Measurements from ENCODE around the gene FCRL4.

Gene FCRL4

DNA sequence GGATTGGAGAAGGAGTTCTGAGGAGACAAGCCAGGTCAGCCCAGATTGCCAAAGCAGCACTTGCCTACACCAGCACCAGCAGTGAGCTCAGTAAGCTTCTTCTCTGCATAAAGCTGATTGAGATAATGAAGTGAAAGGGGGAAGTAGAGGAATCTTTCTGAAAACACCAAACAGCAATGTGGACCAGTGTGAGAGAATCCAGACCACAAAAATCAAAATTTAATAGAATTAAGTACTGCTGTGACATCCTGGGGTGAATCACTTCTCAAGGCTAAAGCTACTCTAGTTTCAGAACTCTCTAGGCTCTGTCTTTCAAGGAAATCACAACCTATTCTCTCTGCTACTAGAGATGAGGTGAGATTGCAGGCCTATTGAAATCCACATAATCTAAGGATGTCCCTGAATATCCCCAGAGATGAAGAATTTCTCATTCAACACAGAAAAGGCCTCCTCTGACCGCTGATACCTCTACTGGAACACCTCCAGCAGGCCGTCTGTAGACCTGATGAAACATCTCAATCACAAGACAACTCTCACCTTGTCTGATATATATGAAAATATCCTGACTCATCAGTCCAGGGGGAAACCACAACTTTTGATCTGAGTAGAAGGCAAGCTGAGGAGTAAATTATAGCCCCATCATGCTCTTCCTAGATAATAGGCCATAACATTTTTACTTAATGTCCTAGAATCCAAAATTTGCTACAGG, at the start of gene FCRL4:
FCRL4 (minus strand) TSS at position 127 of the 709 bp plus-strand sequence. CDS start 141 bp downstream, outside the sequence.
- no peak for DNase-seq

DNA sequence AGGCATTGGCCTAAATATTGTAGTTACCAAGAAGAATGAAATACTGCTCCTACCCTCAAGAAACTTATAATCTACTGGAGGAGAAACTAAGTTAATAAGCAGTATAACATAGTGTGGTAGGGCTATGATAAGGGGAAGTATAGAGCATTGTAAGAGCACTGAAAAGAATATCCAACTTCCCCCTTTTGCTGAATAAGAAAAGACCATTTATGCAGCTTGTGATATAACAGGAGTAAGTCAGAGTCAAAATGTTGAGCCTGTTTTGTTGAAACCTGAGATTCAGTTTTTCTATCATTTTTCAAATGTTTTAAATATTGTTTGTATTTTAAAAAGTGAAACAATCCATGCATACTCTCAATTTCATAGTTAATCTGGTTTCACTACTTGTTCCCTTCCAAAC, 48.3 kb upstream of the FCRL4 start:
- DNase-seq, result no peak

DNA sequence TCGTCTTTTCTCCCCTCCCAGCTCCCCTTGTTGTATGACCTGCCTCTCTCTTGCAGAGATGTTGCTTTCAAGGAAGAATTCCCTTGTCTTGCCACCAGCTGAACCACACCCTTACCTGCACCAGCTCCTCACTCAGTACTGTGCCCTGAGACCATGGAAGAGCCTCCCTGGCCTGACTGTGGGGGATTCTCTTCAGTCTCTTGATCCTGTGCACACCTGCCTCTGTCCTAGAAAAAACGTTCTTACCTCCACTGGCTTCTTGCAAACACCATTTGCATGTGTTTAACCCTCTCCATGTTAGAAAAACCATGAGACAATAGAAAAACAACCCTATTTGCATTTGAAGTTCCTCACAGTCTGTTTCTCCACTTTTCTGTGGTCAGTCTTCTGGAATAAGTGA, 43.3 kb upstream of the FCRL4 start:
- no peak for DNase-seq

DNA sequence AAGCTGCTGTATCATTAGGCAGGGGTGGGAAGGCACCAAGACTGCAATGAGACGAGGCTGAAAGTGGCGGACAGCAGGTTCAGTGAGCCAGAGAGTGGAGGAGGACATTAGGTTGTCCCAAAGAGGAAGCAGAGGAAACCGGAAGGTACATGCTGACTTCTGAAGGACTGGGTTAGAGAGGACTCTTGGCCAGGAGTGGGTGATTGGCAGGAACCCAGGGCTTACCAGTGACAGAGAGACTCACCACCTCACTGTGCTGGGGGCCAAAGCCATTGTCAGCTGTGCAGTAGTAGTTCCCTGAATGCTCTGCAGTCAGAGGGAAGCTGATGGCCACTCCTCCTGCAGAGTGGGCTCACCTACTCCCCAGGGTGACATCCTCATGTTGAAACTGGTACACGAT, 41.9 kb upstream of the FCRL4 start:
- no peak for DNase-seq

DNA sequence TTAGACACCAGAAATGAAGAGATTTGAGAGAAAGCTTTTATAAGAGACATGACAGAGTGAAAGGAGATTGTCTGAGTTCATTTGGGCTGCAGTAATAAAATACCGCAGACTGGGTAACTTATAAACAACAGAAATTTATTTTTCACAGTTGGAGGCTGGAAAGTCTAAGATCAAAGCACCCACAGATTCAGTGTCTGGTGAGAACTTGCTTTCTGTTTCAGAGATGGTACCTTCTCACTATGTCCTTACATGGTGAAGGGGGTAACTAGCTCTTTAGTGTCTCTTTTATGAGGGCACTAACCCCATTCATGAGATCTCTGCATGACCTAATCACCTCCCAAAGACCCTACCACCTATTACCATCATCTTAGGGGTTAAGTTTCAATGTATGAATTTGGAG, 30.9 kb upstream of the FCRL4 start:
- no peak for DNase-seq

DNA sequence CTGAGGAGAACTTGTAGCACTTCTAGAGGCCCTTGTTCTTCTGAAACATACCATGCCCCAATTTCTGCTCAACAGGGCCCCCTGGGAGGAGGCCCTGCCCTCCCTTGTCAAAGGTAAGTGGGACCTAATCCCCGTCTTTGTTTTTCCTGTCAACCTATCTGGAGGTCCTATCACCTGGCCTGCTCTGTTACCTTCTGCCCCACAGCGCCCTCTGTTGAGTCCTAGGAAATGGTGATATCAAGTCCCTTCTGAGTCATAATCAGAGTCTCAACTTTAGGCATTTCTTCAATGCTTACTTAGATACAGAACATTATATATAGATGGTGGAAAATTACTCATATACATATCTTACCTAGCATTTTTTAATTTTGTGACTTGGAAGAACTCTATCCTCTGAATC, 28.2 kb upstream of the FCRL4 start:
- DNase-seq, result no peak

DNA sequence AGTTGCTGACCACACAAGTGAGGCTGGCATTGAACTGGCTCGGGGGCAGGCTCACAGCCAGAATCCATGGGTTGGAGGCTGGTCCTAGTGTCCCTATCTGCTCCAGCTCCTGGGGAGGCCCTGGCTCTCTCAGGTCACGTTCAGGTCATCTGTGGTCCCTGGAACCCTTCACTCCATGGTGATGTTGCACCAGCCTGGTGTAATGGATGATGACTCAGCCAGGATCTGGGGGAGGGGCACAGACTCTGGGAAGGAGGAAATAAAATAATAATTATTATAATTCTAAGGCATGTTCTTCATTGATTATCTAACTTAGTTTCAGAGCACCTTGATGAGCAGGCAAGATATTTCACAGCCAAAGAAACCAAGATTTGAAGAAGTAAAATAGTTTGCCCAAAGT, 26.6 kb upstream of the FCRL4 start:
- DNase-seq, result no peak

DNA sequence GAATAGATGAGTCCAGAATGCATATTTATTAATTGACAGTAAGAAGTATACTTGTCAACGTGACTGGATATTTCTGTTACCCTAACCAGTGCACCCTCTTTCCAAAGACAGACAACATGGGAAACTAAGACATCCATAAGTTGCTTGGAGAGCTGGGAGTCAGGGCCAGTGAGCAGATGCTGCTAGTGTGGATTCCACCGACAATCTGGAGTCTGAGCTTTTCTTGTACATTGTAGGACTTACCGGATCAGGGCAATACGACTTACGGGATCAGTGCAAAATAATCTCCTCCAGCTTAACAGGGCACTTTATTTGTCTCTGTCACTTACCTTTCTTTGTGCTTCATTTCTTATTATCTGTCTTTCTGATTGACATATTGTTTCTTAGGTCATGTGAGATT, 24.6 kb upstream of the FCRL4 start:
- DNase-seq, result no peak

DNA sequence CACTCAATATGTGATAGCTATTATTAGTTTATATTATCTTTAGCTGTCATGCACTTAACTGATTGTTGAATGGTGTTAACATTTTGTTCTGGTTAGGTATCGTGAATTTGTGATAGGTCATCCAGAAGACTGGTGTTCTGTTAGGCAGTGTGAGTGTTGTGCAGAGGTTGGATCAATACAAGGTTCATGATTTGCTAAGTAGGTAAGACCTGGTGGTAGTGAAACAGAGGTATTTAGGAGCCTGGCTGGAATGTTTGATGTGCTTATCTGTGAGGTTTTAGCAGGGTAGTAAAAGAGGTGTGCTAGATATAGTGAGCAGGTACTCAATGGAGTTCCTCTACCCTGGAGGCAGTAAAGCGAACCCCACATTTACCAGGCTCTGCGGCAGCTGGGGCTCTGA, 20.3 kb upstream of the FCRL4 start:
- DNase-seq, result no peak

DNA sequence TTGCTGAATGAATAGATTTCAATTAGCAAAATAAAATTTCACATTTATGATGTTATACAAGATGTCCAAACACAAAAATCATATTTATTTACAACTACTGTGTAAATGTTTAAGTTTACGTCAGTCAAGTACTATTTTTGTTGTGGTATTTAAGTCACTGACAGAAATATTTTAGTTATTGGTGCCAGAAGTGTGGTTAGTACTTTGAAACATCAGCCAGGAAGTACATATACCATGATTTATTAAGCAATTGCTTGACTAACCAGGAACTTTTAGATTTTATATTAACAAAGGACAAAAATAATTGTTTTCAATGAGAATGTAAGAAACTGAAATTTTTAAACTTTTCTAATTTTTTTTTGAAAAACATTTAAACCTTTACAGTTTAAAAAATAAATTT, 2.4 kb upstream of the FCRL4 start:
- no peak for DNase-seq

DNA sequence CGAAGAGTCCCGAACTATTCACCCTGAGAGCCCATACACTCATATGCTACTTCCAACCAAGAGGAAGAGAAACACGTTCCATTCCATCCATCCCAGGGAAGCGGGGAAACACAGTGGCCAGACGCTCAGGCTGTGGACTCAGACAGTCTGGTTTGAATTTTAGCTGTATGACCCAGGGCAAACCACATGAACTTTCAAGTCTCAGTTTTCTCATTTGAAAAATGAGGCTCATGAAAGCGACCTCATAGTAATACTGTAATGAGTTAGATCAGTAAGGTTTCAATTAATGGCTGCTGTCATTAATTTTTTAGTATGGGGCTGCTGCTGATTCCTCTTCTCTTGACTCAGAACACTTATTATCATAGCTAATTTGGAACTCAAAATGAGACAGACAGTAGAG, 1.5 kb downstream of the FCRL4 start:
- no peak for DNase-seq

DNA sequence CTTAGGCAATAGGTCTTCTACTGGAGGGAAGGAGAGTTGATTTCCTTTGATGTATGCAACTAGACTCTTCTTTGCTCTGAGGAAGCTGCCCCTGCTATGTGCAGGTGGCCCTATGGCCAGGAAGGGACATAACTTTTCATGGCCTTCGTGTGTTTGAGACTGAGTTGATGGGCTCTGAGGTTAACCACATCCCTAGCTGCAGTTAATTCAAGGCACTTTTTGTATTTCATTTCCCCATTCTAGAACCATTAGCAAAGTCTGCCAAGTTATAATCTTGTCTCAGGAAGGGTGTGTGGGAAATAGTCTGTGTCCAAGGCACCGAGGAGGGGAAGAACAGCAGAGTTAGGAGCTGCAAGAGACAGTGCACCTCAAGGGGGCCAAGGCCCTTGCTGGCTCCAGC, 2.5 kb downstream of the FCRL4 start:
- DNase-seq, result no peak

DNA sequence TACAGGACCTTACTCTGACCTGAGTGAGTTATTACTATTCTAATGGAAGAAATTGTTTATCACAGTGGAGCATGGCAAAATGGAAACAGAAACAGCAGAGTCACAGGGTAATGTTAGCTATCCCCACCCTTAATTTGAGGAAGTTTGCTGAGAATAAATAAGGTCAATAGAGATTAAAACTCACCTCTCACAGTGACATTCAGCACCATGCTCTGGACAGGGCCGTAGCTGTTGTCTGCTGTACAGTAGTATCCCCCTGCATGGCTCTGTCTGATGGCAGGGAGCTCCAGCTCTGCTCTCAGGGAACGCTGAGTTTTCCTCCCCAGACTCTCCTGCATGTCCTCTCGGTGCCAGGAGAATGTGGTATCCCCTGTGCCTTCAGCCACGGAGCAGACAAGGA, 11.9 kb downstream of the FCRL4 start:
- DNase-seq, result no peak

DNA sequence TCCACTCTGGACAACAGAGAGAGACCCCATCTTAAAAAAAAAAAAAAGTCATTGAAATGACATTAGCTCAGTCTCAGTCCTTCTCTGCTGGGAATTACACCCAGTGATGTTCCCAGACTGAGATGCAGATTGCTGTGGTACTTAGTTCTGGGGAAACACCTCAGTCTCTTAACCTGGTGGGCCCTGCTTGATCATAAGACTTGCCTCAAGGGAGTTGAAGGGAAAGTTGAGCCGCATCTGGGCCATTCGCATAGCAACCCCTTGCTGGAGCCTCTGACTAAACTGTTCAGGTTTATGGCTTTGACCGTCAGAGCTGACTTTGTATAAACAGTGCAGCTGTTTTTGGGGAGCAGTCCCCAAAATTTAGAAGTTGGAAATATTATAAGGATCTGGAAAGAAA, 13.4 kb downstream of the FCRL4 start:
- DNase-seq, result no peak

DNA sequence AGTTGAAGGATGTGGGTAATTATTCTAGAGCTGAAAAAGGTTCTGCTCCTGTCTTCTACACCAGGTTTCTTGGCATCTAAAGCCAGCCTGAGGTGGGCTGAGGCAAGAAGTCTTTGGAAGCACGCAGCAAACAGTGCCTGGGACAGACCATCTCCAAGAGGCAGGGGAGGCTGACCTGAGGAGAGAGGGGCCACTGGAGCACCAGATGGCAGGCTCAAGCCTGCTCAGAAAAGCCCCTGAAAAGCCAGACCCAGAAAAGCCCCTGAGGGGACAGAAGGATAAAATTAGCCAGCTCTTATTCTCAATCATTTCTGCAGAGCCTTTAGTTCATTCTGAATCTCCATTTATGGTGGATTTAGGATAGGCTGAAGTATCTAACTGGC, 17.1 kb downstream of the FCRL4 start:
- DNase-seq, result no peak

DNA sequence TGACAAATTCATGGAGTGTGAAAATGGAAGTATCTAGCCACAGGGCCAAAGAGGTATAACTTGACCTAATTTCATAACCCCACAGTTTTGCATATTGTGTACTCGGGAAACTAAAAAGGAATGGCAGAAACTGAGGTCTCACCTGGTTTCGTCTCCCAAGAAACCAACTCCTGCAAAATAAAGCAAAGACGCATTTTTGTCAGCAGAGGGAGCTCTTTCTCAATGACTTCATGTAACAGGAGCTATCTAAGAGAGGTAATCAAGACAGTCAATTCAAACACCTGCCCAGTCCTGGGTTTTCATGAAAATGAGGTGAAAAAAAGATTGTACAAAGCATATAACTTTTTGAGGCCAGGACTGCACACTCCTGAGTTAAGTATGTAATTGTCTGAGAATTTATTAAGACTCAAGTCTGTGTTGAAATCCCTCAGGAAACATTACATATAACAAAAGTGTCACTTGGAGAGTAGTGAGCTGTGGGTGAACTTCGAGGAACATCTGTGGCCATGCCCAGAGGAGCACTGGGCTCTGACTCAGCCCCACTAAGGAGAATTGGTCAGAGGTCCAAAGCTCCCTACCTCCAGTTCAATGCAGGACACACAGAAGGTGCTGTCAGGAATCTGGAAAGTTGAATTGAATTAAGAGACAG, 17.6 kb downstream of the FCRL4 start:
- DNase-seq, result peak; percentile 10

DNA sequence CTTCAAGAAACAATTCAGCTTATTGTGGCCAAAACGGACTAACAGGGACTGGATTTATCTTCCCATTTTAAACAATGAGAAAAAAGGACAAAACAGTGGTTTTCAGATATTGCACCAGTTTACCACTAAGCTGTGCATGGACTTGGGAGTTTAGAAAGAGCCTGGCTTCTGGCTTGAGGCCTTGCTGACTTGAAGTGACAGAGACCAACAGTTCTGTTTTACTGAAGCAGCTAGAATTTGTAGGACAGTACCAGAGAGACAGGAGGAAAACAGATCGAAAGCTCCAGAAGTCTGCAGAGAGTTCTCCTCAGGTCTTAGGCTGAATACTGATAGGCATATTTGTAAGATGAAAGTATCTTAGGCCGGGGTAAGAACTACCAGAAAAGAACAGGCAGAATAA, 20.5 kb downstream of the FCRL4 start:
- DNase-seq, result no peak

DNA sequence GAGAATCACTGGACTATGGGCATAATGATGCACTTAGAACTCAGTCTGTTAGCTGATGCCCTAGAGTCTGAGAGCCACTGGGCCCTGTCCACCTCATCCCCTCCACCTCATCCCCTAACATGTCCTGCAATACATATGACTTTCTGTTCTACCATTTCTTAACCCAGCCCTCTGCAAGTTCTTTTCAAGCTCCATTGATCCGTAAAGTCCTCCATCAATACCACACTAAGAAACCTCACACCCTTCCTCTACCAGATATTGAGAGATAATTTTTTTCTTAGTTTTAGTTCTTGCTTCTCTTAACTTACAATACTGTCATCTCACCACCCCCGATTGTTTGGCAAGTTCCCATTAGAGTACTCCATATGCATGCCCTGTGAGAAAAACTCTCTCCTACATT, 22.1 kb downstream of the FCRL4 start:
- no peak for DNase-seq

DNA sequence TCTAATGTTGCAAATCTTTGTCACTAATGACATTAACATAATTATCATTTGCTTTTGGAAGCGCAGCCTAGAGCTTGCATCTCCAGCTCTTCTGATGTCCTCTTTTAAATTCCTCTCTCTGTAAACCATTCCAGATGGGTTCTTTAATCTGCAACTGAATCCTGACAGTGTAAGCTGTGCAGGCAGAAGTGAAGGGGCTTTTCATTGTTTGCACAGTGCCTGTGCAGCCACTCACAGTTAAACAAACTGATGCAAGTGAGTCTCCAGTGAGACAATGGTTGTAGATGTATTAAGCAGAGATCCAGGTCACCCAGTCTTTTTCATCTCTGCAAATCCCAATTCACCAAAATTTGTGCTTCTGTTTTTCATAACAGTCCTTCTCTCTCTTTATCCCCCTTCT, 23.0 kb downstream of the FCRL4 start:
- DNase-seq, result no peak

DNA sequence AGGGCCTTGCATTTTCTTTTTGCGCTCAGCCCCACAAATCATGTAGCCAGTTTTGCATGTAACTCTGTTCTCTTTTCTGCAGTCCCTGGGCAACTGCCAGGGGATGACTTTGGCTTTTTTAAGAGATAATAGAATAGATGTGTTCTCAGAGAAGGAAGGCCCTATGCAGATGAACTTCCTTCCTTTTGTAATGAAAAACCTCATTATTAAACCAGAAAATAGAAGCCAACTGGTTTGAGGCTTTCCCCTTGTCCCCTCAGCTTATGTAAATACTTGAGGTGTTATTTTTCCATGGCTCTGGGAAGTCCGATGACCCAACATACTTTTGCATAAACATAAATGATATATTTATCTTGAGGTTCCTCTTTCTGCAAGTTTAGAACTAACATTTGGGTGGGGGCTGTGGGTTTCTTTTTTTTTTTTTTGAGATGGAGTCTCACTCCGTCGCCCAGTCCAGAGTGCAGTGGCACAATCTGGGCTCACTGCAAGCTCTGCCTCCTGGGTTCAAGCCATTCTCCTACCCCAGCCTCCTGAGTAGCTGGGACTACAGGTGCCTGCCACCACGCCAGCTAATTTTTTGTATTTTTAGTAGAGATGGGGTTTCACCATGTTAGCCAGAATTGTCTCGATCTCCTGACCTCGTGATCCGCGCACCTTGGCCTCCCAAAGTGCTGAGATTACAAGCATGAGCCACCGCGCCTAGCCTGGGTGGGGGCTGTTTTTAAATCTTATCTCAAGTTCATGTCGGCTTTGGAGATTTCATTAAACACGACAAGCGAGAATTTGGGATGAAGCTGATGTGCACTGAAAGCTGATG, 31.2 kb downstream of the FCRL4 start:
- DNase-seq, result no peak

DNA sequence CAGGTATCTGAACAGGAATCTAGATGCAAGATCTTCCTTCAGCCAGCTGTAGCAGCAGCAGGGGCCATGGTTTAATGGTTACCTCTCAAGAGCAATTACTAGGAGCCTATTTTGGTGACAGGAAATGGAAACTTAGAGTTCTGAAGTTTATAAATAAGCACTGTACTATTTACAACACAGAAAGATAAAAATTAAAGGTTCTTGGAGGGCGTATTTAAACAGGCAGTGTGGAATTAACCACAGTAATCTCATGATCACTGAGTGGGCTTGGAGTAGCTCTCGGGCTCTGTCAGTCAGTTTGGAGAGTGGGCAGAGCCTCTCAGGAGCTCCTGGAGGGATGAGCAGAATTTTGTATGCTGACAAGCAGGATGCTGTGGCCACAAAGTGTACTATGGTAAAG, 35.4 kb downstream of the FCRL4 start:
- no peak for DNase-seq

DNA sequence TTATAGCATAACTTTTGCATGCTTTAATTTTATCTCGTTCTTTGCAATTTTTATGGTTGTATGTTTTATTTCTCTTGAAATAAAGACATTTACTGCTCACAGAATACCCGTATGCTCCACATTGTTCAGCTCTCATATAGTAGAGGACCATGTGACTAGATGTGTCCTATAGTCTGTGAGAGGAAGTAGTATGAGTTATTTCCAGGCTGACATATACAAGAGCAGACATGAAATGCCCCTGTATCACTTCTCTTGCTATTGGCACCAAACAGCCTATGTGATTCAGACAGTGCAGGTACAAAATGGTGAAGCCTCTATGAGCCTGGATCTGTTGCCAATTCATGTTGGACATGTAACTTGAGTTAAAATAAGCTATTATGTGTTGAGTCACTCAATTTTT, 39.8 kb downstream of the FCRL4 start:
- DNase-seq, result no peak

DNA sequence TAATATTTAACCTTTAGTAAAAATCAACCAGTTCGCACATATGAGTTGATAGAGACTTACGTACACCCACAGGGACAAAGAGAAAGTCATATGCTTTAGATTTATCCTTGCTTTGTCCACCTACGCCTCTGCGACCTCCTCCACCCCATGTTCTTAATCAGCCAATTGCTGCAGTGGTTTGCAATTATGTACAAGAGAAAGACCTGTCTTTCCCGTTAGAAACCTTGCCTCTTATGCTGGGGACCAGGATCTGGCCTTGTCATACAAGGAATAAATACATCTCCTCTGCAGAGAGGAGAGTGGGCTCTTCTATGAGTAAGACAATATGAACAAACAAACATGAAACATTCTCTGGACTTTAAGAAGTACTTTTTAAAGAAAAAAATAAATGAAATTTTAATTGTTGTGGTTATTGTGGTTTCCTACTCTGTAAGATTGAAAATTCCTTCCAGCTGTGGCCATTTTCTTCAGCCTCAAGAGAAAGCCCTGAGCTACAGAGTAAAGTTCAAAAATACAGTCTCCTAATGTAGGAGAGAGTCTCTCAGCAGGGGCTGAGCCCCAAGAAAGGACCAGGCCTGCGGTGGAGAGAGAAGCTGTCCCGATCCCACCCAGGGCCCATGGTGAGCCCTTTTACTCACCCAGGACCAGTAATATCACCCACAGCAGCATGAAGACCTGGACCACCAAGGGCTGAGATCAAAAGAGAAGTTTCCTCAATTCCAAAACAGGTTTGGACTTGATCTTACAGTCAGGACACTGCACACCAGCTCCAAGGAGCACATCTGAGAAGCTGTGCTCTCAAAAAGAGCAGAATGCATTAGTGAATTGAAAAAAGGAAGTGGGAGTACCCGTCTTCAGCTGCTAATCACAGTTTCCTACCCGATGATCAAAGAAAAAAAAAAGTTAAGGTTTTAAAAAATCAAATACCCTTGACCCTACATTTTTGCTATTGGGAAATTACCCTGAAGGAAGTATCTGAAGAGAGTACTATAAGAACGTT, 45.9 kb downstream of the FCRL4 start, which contains the start of gene FCRL5:
FCRL5 (minus strand) TSS at position 822 of the 1,000 bp plus-strand sequence; CDS start at position 669, 153 bp downstream.
- no peak for DNase-seq

Data from NCI-H2171 (cell line).